ENCODE measurements around the gene L3MBTL4.
A peak's percentile ranks its signal among the peaks of the same experiment; 100 is the strongest.

The L3MBTL4 gene

GRCh38 chr18:6023551-6023950 lies 391.2 kb downstream of the L3MBTL4 start:
- no peak for TF ChIP-seq CTCF (IDR thresholded peaks at IDR 0.05; ENCODE audit: control extremely low read depth, extremely low read depth, low read depth, missing control alignments)
- POLR2A ChIA-PET: no interaction called here
- CTCF ChIA-PET: interaction anchor here (0.7 to 1.5 kb wide), 3 partner anchors 10 to 115 kb away, joined by 3 to 4 read pairs (median 3); no protein-coding TSS in a partner anchor
- no peak for DNase-seq (ENCODE audit: extremely low spot score)

GRCh38 chr18:6022845-6023244 lies 391.9 kb downstream of the L3MBTL4 start:
- POLR2A ChIA-PET: no interaction called here
- DNase-seq (ENCODE audit: extremely low spot score): no peak
- CTCF ChIA-PET: interaction anchor here (2.2 kb wide), 1 partner anchor 10 kb away, joined by 5 read pairs; no protein-coding TSS in a partner anchor
- TF ChIP-seq CTCF (IDR thresholded peaks at IDR 0.05; ENCODE audit: control extremely low read depth, extremely low read depth, low read depth, missing control alignments): no peak

- CTCF ChIA-PET: interaction anchor here (1.1 to 2.2 kb wide), 2 partner anchors 9 to 52 kb away, joined by 3 to 5 read pairs; no protein-coding TSS in a partner anchor
- DNase-seq (ENCODE audit: extremely low spot score): peak; percentile 23
- TF ChIP-seq CTCF (IDR thresholded peaks at IDR 0.05; ENCODE audit: control extremely low read depth, extremely low read depth, low read depth, missing control alignments): no peak
- POLR2A ChIA-PET: no interaction called here
Measured at GRCh38 chr18:6022074-6022444, 392.7 kb downstream of the L3MBTL4 start.

GRCh38 chr18:6021306-6022073 lies 393.2 kb downstream of the L3MBTL4 start:
- DNase-seq (ENCODE audit: extremely low spot score): no peak
- ChIA-PET POLR2A (no interaction called here), CTCF (interaction anchor here (1.1 to 2.2 kb wide), 2 partner anchors 8 to 52 kb away, joined by 3 to 5 read pairs; no protein-coding TSS in a partner anchor)
- TF ChIP-seq CTCF (IDR thresholded peaks at IDR 0.05; ENCODE audit: control extremely low read depth, extremely low read depth, low read depth, missing control alignments): no peak

GRCh38 chr18:6018671-6019070 lies 396.0 kb downstream of the L3MBTL4 start:
- CTCF ChIA-PET: interaction anchor here (2.2 kb wide), 1 partner anchor 11 kb away, joined by 8 read pairs; no protein-coding TSS in a partner anchor

GRCh38 chr18:6017171-6017570 lies 397.5 kb downstream of the L3MBTL4 start:
- CTCF ChIA-PET: interaction anchor here (1.0 kb wide), 1 partner anchor 20 kb away, joined by 3 read pairs; no protein-coding TSS in a partner anchor
- DNase-seq (ENCODE audit: extremely low spot score): no peak
- POLR2A ChIA-PET: no interaction called here
- TF ChIP-seq CTCF (IDR thresholded peaks at IDR 0.05; ENCODE audit: control extremely low read depth, extremely low read depth, low read depth, missing control alignments): no peak

More at GRCh38 chr18:6018671-6019070, 396.0 kb downstream of the L3MBTL4 start:
- POLR2A ChIA-PET: no interaction called here
- DNase-seq (ENCODE audit: extremely low spot score): no peak
- TF ChIP-seq CTCF (IDR thresholded peaks at IDR 0.05; ENCODE audit: control extremely low read depth, extremely low read depth, low read depth, missing control alignments): no peak
